ENCODE measurements around the gene ACSL1.
A peak's percentile ranks its signal among the peaks of the same experiment; 100 is the strongest.
"Not testable (repeated sequence)": the region's sequence is repeated elsewhere in the genome, so short reads cannot be mapped to it uniquely, and the experiment has no call there.

The ACSL1 gene

DNA sequence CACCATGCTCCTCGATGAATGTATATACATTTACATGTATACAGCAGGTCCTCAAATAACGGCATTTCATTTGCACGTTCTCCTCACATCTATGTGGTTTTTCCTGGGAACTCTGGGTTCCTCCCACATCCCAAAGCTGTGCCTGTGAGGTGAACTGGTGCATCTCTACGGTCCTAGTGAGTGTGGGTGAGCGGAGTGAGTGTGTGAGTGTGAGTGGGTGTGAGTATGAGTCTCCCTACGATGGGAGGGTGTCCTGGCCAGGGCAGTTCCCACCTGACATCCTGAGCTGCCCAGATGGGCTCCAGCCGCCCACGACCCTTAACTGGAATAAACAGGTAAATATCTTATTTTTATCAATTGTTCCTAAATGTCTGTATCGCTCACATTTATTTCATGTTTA is 40.0 kb downstream of the ACSL1 start:
- no peak for DNase-seq

DNA sequence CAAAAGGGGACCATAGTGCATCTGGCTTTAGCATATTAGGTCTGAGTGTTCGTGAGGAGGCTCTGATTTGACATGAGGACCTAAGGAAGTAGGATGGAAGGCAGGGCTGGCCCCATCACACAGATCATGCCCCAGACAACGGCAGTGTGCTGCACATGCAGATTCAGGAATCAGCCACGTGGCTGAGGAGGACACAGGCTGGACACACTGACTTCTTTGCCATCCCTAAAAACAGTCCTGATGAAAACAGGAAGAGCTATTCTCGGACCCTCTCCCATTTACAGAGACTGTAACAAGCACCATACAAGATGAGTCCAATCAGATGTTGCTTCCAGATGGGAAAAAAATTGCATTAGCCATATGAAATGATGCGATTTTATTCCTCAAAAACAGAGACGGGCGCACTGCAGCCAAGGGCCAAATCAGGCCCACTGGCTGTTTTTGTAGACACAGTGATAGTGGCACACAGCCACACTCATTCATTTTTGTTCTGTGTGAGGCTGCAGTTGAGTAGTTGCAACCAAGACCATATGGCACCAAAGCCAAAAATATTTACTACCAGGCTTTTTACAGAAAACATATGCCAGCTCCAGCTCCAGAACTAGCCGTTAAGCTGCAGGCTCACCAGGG is 41.0 kb downstream of the ACSL1 start:
- no peak for DNase-seq

DNA sequence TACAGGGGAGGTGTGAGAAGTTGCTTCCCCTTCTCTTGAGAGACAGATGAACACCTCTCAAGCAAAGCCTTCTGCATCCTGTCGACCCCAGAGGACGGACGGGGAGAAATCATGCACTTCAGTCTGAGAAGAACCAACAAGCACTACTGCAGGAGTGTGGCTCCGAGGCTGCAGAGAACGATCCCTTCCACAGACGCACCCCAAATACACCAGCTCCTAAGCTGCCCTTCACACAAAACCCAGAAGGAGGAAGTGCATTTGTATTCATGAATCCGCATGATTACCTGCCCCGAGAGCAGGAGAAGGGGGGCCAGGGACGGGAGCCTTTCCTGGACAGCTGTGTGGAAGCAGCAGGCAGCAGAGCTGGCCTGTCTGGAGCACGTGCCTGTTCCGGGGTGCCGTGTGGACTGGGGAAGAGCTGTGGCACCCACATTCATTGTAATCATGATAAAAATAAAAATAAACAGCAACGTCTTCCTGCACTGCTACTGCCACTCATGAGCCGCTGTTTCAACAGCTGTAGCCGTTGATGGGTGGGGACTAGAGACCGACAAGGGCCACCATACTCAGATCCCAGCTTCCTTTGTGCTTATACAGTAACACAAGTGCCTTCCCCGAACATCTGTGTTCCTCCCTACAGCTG is 42.9 kb downstream of the ACSL1 start:
- peak; percentile 64 for DNase-seq

DNA sequence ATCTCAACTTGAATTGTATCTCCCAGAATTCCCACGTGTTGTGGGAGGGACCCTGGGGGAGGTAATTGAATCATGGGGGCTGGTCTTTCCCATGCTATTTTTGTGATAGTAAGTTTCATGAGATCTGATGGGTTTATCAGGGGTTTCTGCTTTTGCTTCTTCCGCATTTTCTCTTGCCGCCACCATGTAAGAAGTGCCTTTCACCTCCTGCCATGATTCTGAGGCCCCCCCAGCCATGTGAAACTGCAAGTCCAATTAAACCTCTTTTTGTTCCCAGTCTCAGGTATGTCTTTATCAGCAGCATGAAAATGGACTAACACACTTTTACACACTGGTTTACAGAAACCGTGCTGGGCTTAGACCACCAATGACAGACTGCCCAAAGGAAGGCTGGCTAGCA is 46.6 kb downstream of the ACSL1 start:
- DNase-seq: not testable (repeated sequence)

DNA sequence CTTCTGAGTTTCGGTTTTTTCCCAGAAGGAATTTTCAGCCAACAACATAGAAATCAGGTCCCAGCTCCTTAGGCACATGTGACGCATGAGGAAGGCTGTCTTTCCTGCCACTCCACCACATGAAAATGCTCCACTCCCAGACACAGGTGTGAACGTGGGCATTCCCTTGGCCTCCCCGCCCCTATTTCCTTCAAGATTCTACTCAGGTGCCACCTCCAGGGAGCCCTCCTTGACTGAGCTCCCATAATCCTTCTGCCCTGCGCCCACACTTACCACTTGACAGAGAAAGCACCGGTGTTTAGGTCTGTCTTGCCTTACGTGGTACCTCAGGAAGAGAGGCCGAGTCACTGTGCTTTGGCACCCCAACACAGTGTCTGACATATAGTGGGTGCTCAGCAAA is 47.4 kb downstream of the ACSL1 start:
- no peak for DNase-seq

DNA sequence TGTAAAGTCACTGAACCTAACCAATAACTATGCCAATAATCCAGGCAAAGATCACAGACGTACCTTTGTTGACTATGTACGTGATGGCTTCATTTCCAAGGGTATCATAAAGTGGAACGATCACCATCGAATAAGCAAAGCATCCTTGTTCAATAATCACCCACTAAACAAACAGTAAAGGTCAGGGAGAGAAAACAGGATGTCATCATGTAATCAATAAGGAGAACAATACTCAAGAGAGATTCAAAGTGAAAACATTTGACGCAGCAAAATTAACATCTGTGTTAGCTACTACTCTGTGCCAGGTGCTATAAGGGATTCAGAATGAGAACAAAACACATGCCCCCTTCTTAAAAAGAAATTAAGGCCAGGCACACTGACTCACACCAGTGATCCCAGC is 48.9 kb downstream of the ACSL1 start:
- DNase-seq: no peak

DNA sequence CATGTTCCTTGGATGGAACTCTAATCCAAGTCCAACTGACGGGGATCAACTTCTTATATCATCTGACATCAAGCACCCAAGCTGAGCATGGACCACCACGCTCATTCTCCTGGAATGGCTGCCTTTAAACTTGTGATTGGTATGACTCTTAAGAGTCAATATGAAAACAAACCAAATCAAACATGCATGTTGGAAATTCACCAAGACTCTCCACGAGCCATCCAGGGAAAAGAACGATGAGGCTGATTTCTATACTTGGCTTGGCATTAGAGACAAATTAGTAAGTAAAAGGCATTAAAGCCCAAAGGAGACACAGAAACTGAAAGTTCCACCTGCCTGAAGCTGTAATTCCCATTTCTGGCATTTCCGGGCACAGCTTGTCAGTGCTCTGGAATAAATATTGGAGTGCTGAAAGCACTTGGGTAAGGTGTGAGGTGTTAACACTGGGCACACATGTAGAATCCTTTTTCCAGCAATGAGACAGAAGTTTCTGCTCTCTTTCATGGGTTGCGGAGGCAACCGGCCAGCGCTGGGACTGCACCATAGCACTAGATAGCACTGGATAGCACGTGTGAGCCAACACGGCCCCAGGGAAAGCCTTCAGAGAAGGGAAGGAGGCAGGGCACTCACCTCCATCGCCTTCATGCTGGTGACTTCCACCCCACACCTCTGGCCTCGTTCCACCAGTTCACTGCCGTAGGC is 49.8 kb downstream of the ACSL1 start:
- no peak for DNase-seq

DNA sequence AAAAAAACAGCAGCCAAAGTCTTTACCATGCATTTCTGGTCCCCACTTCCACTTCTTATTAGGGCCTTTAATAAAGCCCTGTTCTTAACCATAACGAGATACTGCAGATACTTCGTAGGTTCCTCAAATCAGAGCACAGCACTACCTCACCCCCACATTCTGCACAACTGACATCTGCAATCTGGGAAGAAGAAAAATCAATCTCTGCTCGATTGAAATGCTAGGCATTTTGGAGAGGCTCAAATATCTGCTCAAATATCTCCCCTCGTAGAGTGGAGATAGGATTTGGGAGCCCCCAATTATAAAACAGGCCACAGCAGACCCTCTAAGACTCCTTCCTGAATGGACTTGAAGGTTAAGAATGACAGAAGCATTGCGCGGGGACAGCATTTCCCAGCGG is 51.6 kb downstream of the ACSL1 start:
- DNase-seq: no peak

DNA sequence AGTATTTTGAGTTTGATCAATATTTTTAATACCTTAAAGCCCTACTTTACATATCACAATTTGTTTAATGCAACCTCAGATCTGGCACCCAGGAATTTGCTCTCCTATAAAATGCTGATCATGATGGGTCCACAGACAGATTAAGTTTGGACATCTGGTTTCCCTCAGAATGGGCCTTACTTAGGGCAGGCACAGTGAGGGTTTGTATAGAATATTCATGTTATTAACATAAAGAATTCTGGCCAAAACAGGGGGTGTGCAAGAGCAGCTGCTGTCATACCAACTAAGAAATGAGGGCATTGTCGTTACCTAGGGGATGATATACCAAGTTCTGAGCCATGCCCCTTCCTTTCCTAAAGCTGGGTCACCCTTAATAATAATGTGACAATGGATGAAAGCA is 54.4 kb downstream of the ACSL1 start:
- DNase-seq: no peak

DNA sequence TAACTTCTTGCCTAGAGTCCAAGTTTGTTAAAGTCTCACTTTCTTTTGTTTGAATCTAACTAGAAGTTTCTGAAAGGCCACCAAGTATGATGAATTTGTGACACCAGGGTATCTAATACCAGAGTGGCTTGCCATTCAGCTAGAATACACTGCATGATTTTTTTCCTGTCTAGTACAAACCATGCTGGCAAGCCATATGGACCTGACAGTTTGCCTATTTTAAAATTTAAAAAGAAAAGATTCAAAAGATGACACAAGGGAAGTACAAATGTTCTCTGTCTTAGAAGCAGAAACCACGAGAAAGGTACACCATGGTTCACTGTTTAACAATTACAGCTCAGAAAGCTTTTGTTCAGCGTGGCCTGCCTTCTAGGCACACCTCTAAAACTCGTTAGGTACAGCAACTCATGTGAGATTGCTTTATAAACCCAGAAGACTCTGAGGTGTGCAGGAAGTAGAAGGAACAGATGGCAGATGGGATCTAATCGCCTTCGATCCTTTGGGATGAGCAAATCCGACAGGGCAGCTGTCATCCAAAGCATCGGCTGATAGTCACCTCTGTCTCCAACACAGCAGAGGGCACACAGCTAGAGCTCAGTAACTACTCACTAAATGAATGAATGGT is 56.5 kb downstream of the ACSL1 start:
- DNase-seq: no peak

DNA sequence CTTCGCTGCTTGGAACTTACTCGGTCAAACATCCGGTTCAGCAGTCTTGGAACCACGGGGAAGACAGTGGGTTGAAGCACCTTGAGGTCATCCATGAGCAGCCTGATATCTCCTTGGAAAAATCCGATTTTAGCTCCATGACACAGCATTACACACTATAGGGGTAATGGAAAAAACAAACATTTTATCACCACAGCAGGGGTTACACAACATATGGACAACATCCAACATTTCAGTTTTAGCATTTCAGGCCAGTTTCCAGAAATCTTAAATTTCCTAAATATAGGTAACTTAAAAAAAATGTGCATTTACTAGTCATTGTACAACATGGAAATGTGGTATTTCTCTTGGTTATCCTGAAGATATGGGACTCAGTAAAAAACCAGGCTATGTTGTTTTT is 57.5 kb downstream of the ACSL1 start:
- DNase-seq: no peak

DNA sequence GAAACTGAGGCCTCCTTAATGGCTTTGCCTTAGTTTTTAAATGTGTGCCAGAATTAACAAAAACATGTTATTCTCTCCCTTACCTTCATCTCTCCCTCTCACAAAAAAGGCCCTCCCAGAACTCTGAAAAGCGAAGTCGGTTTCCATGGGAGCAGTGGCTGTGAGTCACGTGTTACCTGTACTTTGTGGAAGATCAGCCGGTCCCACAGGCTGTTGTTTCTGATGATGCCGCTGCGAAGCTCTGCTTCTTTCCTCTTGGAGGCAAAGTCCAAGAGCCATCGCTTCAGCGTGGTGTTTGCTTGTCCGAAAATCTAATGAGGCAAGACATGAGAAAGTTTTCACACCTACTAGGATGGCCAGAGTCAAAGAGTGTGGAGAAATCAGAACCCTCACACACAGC is 59.3 kb downstream of the ACSL1 start:
- no peak for DNase-seq

DNA sequence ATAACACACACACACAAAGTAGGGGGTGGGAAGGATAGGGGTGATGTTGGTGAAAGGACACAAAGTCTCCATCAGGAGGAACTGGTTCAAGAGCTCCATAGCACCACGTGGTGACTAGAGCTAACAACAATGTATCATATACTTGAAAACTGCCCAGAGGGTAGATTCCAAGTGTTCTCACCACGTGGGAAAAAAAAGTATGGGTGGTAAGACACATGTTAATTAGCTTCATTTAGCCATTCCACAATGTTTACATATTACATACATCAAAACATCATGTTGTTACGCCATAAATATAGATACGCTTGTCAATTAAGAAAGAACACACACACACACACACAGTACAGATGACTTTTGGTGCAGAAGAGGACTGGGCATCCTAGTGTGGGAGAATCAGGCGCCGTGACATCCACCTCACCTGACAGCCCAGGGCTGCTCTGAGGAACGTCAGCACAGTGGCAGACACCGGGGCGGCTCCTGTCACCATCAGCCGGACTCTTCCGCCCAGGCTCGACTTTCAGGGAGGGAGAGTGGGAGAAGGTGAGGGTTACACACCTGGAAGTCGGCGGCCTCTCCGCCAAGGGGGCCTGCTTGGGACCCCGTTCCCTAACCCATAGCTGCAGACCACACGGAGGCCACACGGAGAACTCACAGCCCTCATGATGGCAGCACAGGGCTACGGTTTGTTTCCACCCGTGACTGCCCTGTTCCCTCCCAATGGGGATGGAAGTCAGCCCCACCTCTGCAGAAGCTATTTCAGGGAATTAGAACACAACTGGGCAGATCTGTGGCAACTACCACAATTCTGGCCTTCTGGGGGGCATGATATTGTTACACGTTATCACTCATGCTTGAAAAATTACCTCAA is 60.1 kb downstream of the ACSL1 start:
- peak; percentile 12 for DNase-seq

DNA sequence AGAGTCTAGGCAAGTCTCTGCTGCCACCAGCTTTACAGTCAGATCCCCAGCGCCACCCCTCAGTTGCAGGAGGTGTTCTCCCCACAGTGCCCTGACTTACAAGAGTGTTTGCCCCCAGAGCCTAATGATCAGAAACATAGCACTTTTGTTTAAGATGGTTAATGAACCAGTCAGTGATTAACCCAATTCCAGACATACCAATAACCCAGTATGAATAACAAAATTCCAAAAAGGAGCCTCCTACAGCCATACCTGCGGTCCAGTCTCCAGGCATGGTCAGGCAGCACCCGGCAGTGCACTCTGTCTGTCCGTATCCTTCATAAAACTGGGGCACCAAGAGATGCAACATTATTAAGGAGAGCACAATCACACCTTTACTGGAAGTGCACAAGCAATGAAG is 61.2 kb downstream of the ACSL1 start:
- no peak for DNase-seq

DNA sequence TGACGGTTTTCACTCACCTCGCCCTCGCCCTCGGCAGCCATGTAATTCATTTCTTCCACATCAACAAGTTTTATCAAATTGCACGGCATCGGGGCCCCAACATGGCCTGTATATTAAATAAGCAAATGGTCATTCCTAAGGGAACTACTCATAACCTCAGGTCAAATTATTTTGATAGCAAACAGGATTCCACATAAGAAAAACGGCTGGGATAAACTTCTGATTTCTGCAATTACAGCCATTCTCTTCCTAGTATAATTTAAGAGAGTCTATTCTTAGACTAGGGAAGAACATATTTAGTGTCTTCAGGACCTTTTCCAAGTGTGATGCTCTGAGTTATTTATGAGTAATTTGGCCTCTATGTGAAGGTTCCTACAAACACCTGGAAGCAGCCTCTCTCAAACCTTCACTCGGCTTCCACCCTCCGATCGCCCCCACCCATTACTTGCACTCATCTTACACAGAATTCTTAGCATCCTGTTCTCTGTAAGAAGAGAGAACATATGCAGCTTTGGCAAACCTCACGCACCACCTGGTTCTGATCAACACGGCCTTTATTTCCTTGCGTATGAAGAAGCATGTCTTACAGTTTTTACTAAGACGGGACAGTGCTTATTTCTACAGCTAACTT is 62.5 kb downstream of the ACSL1 start:
- no peak for DNase-seq

DNA sequence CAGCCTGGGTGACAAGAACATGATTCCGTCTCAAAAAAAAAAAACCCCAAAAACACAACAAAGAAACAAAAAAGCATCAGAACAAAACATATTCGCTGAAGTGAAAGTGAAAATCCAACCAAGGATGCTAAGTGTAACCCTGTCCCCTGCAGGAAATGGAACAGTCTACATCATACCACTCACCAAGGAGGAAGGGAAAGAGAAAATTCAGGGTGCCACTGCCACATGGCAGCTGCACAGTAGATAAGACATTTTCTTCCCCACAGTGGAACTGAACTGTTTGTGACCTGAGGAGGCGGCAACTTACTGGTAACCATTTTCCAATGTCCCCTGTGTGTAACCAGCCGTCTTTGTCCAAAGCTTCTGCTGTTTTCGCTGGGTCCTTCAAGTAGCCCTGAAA is 63.7 kb downstream of the ACSL1 start:
- DNase-seq: peak; percentile 82

DNA sequence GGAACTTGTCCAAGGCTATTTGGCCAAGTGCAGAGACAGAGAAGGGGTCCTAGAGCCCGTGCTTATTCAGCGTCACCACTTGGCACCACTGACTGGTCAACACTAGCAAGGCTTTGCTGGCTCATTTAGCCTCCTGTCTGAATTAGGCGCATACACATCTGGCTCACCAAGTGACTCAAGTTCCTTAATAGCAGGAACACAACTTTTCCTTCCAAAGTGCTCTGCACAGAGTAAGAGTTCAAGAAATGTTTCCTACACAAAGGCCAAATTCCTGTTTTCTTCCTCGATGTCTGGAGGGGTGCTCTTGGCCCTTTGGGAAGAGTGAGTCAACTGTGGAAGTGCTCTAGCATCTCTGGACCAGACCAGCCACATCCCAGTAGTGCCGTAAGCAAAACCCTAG is 65.1 kb downstream of the ACSL1 start:
- no peak for DNase-seq

DNA sequence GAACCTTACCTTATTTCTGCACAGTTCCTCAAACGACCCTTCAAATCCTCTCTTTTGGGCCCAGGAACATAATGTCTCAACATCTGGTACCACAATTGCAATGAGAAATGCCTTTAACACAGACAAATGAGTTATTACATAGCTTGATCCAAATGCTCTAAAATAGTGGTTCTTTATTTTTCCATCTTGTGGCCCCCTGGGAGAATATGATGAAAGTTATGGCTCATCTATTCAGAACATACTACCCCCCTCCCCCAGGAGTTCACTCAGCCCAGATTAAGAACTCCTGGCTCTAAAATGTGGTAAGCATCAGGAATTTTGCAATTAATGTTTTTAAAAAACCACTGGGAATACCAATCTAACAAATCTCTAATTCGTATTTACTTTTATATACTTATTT is 68.0 kb downstream of the ACSL1 start:
- no peak for DNase-seq

DNA sequence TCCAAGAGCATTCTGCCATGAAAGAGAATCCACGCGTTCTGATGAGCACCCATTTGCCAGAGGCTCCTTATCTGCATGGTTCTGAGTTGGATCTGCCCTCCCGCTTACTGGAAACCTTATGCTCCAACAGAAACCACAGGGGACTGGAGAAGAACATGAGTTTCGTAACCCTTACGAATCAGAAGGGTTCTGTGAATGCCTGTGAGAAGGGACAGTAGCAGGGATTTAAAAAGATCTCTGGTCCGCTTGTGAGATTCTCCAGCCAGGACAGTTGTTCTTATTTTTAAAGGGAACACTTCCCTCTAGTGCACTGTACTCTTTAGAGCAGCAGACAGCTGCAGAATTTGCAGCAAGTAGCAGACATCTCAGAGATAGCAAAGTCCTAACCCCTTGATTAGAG is 69.4 kb downstream of the ACSL1 start:
- peak; percentile 8 for DNase-seq

DNA sequence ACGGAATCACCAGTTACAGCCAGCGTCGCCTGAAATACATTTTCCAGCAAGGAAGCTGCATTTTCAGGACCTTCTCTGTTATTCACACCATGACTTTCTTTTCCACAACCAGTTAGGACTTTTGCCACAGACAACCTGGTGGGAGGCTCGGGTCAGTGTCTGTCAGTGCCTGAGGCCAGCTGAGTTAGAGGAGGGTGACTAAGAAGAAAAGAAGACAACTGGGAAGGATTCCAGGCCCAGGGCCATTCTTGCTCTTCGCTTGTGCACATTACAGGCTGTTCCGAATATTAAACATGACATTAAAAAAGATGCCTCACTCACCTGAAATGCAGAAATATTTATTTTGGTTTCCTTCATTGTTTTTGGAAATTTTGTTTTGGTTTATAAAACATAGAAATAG is 70.5 kb downstream of the ACSL1 start:
- DNase-seq: no peak

DNA sequence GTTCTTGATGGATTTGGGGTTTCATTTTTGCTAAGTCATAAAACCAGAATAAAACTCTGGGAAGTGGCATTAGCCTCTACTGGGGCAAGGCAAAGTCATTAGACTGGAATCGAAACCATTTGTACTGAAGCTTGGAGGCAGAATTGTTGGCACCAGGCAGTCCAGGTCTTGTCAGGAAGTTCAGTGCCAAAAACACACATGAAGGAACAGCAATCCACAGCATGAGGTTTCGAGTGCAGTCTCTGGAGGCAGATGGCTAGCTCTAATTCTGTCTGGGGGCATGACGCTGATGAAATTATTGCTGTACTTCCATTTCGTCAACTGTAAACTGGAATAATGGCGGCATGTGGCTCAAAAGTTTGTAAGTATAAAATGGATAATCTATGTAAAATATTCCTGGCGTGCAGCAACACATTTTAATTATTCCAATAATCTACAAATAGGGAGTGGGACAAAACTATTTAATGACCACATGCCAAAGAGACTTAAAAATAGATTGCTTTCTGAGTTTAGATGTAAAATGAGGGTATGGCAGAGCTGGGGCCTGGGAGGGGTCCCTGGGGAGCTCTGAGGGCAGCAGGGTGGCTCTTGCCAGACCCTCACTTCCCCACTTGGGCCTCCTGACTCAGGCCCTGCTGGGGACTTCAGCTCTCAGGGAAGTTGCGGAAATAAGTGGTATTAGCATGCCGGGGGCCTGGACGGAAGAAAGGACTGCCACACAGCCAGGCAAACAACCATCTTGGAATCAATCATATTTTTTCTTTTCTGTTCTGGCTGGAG is 73.1 kb downstream of the ACSL1 start:
- DNase-seq: no peak

DNA sequence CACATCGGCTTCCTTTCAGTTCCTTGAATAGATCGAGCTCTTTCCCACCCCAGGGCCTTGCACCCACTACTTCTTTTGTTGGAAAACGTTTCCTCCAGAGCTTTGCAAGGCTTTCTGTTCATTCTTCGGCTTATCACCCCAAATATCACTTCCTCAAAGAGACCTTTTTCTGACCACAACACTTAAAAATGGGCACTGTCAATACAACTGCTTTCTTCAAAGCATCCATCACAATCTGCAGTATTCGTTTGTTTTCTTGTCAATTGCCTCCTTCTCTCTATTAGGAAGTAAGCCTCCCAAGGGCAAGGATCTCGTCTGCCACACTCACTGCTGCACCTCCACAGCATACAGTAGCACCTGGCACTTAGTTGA is 74.2 kb downstream of the ACSL1 start:
- peak; percentile 53 for DNase-seq

All from hematopoietic multipotent progenitor cell treated with erythropoietin and hydrocortisone succinate and interleukin-3 and kit ligand, for 4 days (in vitro differentiated cells).